DND-41 (cell line): ENCODE data around the gene PSD4.

Experiments used
- ATAC-seq: fragments of 200-7000 bp; cut with Tn5 transposase; 3 replicates; pipeline ENCODE4 v1.9.1; 2021; ENCODE audit warnings: low read depth; ENCODE audit not compliant: insufficient read depth
- DNase-seq: peaks from one replicate; pipeline ENCODE4 v3.0.0-alpha.2; 2020
- H2AFZ ChIP-seq: 2 replicates; pipeline ENCODE4 v1.6.0; 2012; ENCODE audit warnings: low read depth, low read length
- H3K27ac ChIP-seq: 2 replicates; pipeline ENCODE4 v1.5.1; 2012; ENCODE audit warnings: low read length, inconsistent platforms
- H3K27me3 ChIP-seq: fragments of 200-600 bp; sonication (generic); 2 replicates; pipeline ENCODE4 v1.6.0; 2012; ENCODE audit warnings: low read length, mild to moderate bottlenecking, inconsistent platforms; ENCODE audit not compliant: insufficient read depth, poor library complexity
- H3K36me3 ChIP-seq: 2 replicates; pipeline ENCODE4 v1.5.1; 2012; ENCODE audit warnings: low read length, inconsistent platforms; ENCODE audit not compliant: insufficient read depth
- H3K4me1 ChIP-seq: 2 replicates; pipeline ENCODE4 v1.5.1; 2012; ENCODE audit warnings: mild to moderate bottlenecking, low read length; ENCODE audit not compliant: insufficient read depth
- H3K4me2 ChIP-seq: 2 replicates; pipeline ENCODE4 v1.6.0; 2012; ENCODE audit warnings: mild to moderate bottlenecking, moderate library complexity, low read length, inconsistent platforms; ENCODE audit not compliant: insufficient read depth
- H3K4me3 ChIP-seq, 2 experiments: fragments of 200-600 bp in 1 of 2; shearing (Covaris generic) in 1 of 2; 2 replicates each; pipeline ENCODE4 v1.5.1; 2012 to 2016; ENCODE audit warnings: inconsistent platforms in 2 of 2, low read length in 2 of 2, mild to moderate bottlenecking in 2 of 2, low read depth in 1 of 2, moderate library complexity in 1 of 2
- H3K79me2 ChIP-seq: 2 replicates; pipeline ENCODE4 v1.6.0; 2012; ENCODE audit warnings: low read length, inconsistent platforms; ENCODE audit not compliant: insufficient read depth
- H3K9ac ChIP-seq: 2 replicates; pipeline ENCODE4 v1.6.0; 2012; ENCODE audit warnings: low read depth, mild to moderate bottlenecking, inconsistent platforms, low read length, moderate library complexity
- H3K9me3 ChIP-seq: 2 replicates; pipeline ENCODE4 v1.5.1; 2012; ENCODE audit warnings: low read length, moderate library complexity, mild to moderate bottlenecking, inconsistent platforms; ENCODE audit not compliant: insufficient read depth, severe bottlenecking
- H4K20me1 ChIP-seq: 2 replicates; pipeline ENCODE4 v1.6.0; 2012; ENCODE audit warnings: low read length; ENCODE audit not compliant: insufficient read depth
- CTCF ChIP-seq: IDR thresholded peaks from 2 replicates; pipeline ENCODE4 v1.5.1; 2012; ENCODE audit warnings: borderline replicate concordance, low read length, moderate library complexity, mild to moderate bottlenecking; ENCODE audit not compliant: poor library complexity, severe bottlenecking; ENCODE audit errors: extremely low read depth
- EZH2 ChIP-seq: IDR thresholded peaks from 3 replicates; pipeline ENCODE4 v1.6.1; 2012; ENCODE audit warnings: borderline replicate concordance, low read depth, mild to moderate bottlenecking, moderate library complexity, low read length, inconsistent platforms; ENCODE audit not compliant: severe bottlenecking

Gene PSD4

GRCh38 chr2:113206251-113206650 lies 32.5 kb downstream of the PSD4 start:
- Histone ChIP-seq H3K79me2 (no peaks in the 10 kb centered on the region), H3K9me3 (no peaks in the 10 kb centered on the region), H4K20me1 (peaks cover 19% of the 10 kb centered on the region), H2AFZ (no peak overlapping the region), H3K4me2 (no peak overlapping the region), H3K27ac (no peak overlapping the region), H3K27me3 (no peaks in the 10 kb centered on the region), H3K4me1 (no peaks in the 10 kb centered on the region), H3K9ac (no peak overlapping the region), H3K36me3 (peaks cover 19% of the 10 kb centered on the region), H3K4me3 (no peak overlapping the region)
- DNase-seq (no peak), ATAC-seq (no peak)
- TF ChIP-seq CTCF, result no peak

- H4K20me1 ChIP-seq, result peaks cover 13% of the 10 kb centered on the region
- no peak for DNase-seq
- no peaks in the 10 kb centered on the region for H3K4me1 ChIP-seq
- H3K36me3 ChIP-seq, result peaks cover 12% of the 10 kb centered on the region; the same call in 1 of the 2 replicates
- no peak overlapping the region for H3K27ac ChIP-seq
- no peaks in the 10 kb centered on the region for H3K27me3 ChIP-seq
- no peak for ATAC-seq
- H3K4me2 ChIP-seq, result no peak overlapping the region
- H3K79me2 ChIP-seq, result no peaks in the 10 kb centered on the region
- H2AFZ ChIP-seq, result no peak overlapping the region
- TF ChIP-seq EZH2, result no peak
- TF ChIP-seq CTCF, result no peak
- no peak overlapping the region for H3K9ac ChIP-seq
- H3K4me3 ChIP-seq, result no peak overlapping the region
- H3K9me3 ChIP-seq, result no peaks in the 10 kb centered on the region
These were observed 33.2 kb downstream of the PSD4 start for GRCh38 chr2:113207021-113207420.

GRCh38 chr2:113208396-113208795 lies 34.6 kb downstream of the PSD4 start:
- Histone ChIP-seq H3K79me2 (no peaks in the 10 kb centered on the region), H3K9me3 (no peaks in the 10 kb centered on the region), H3K4me1 (no peaks in the 10 kb centered on the region), H2AFZ (no peak overlapping the region), H4K20me1 (peaks cover 5% of the 10 kb centered on the region; the same call in 1 of the 2 replicates), H3K27ac (no peak overlapping the region), H3K36me3 (no peaks in the 10 kb centered on the region), H3K9ac (no peak overlapping the region), H3K4me2 (no peak overlapping the region), H3K4me3 (no peak overlapping the region), H3K27me3 (no peaks in the 10 kb centered on the region)
- DNase-seq, result no peak
- TF ChIP-seq CTCF, result no peak
- no peak for TF ChIP-seq EZH2
- ATAC-seq, result no peak
